DND-41 (cell line): Measurements from ENCODE around the gene SPSB1.

Experiments used
- CTCF ChIP-seq: IDR thresholded peaks from 2 replicates; pipeline ENCODE4 v1.5.1; 2012; ENCODE audit warnings: borderline replicate concordance, low read length, moderate library complexity, mild to moderate bottlenecking; ENCODE audit not compliant: poor library complexity, severe bottlenecking; ENCODE audit errors: extremely low read depth
- EZH2 ChIP-seq: IDR thresholded peaks from 3 replicates; pipeline ENCODE4 v1.6.1; 2012; ENCODE audit warnings: borderline replicate concordance, low read depth, mild to moderate bottlenecking, moderate library complexity, low read length, inconsistent platforms; ENCODE audit not compliant: severe bottlenecking

GRCh38 chr1:9316512-9316911 lies 23.8 kb downstream of the SPSB1 start:
- TF ChIP-seq CTCF (no peak), EZH2 (no peak)
